Posterior vena cava (tissue), 2 donors: ENCODE data around the gene AARS2. TPM values are rescaled to one million over a fixed set of nuclear protein-coding genes. Genes with fewer than 3 reads are reported as not detected.

Source experiments
- DNase-seq: peaks from one replicate; pipeline ENCODE4 v3.0.0-alpha.2; 2020; ENCODE audit warnings: low spot score
- intact Hi-C, 2 donors: fragments of 100-400 bp; cut with DNase I; formaldehyde crosslinking; loops; one replicate each; pipeline versions ENCODE4 v1.14.1 to v1.14.2; 2022 to 2023
- total RNA-seq, 2 donors: library from RNA; stranded (reverse); fragmentation: NEBNext Ultra II Directional; extraction: Animal tissue kit (Norgen Biotek cat#: 25700); gene quantifications; one replicate each; pipeline ENCODE4 v1.2.1, GENCODE V29; 2021
- donor health status: DM: yes; HTN: yes; CAD: no.
- donor health status: DM: yes; HTN: yes; CAD: no.

AARS2 gene
- total RNA-seq, 2 donors from 2014 or later, result 5.9 to 7.7 TPM

GRCh38 chr6:44305200-44305725 is 7.9 kb downstream of the AARS2 start:
- no peak for DNase-seq
- intact Hi-C loops, result no loop called here

GRCh38 chr6:44304282-44305199 is 8.6 kb downstream of the AARS2 start:
- peak; percentile 75 for DNase-seq
- intact Hi-C loops, result no loop called here

- peak; percentile 50 for DNase-seq
- intact Hi-C loops, result no loop called here
These were observed 9.3 kb downstream of the AARS2 start for GRCh38 chr6:44303842-44304241.

- intact Hi-C loops, result no loop called here
- peak; percentile 76 for DNase-seq
These were observed 10.3 kb downstream of the AARS2 start for GRCh38 chr6:44302856-44303255.

- intact Hi-C loops, result no loop called here
- DNase-seq, result peak; percentile 64
These were observed 11.2 kb downstream of the AARS2 start for GRCh38 chr6:44301782-44302564.

- DNase-seq, result peak; percentile 76
- intact Hi-C loops, result no loop called here
These were observed 12.0 kb downstream of the AARS2 start for GRCh38 chr6:44301106-44301505.

GRCh38 chr6:44300292-44300823 is 12.8 kb downstream of the AARS2 start:
- peak; percentile 47 for DNase-seq
- intact Hi-C loops, result no loop called here

GRCh38 chr6:44298864-44299263 is 14.3 kb downstream of the AARS2 start:
- DNase-seq, result peak; percentile 57
- intact Hi-C loops, result no loop called here

- intact Hi-C loops, result no loop called here
- DNase-seq, result peak; percentile 57
These were observed 14.9 kb downstream of the AARS2 start for GRCh38 chr6:44298055-44298803.

GRCh38 chr6:44297063-44298038 is 15.8 kb downstream of the AARS2 start:
- peak; percentile 84 for DNase-seq
- intact Hi-C loops, result no loop called here

- peak; percentile 45 for DNase-seq
- intact Hi-C loops, result no loop called here
These were observed 18.0 kb downstream of the AARS2 start for GRCh38 chr6:44294832-44295791.

GRCh38 chr6:44292661-44293365 is 20.3 kb downstream of the AARS2 start:
- intact Hi-C loops, result no loop called here
- no peak for DNase-seq

- DNase-seq, result no peak
- intact Hi-C loops, result no loop called here
These were observed 21.3 kb downstream of the AARS2 start for GRCh38 chr6:44291841-44292240.

- DNase-seq, result no peak
- intact Hi-C loops, result no loop called here
These were observed 23.4 kb downstream of the AARS2 start for GRCh38 chr6:44289726-44290260.

- intact Hi-C loops, result no loop called here
- DNase-seq, result no peak
These were observed 26.4 kb downstream of the AARS2 start for GRCh38 chr6:44286747-44287146.

- intact Hi-C loops, result no loop called here
These were observed 26.9 kb downstream of the AARS2 start for GRCh38 chr6:44286285-44286565.

More at GRCh38 chr6:44286285-44286565, 26.9 kb downstream of the AARS2 start:
- DNase-seq, result no peak
